Measurements from ENCODE around the gene IMMP1L. TPM values are rescaled to one million over a fixed set of nuclear protein-coding genes. Genes with fewer than 3 reads are reported as not detected.
A peak's percentile ranks its signal among the peaks of the same experiment; 100 is the strongest.

IMMP1L gene
- total and polyA plus RNA-seq, 2 donors (not counting 3 experiments of a cell fraction or from before 2014, with no cell fraction given) = 14.8 to 41.8 TPM

DNA sequence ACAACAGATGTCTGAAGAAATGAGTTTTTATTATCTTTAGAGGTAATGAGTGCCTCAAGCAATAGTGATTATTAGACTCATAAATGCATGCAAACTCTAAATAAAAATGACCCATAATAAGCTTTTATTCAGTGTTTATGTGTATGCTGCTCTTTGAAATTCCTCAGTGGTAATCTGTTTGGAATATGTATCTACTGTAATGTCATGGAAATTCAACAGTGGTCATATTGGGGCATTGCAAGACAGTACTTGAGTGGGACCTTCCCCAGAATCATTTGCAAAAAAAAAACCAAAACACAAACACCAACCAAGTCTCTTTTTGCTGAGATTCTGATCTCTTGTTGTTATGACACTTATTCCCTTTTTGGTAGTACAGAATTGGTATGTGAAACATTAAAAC is 104.8 kb downstream of the IMMP1L start:
- no TSS peak for BruUV-seq (replicated peaks)

DNA sequence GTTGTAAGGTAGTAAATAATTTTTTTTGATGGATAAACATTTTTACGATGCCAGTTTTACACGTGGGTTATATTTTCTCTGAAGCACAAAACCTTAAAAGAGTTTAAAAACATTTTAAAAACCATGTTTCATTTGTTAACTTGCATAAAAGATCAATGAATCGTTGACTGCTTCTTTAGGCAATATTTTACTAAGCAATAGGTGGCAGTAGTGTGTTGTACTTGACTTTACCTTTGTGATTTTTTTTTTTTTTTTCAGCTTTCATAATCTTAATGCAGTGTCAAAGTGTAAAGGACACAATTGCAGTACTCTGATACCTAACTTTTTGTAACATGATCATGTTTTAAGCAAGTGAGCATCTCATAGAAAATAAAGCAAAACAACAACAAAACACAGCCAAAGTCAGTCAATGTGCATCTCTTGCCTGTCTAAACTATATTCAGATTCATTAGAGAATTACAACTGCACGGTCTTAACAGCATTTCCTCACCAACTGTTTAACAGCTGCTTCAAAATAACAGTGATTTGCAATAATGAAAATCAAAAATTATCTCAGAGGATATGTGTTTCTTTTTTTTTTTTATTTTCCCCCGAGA is 112.1 kb downstream of the IMMP1L start:
- peak; percentile 64 for FAIRE-seq
- Histone ChIP-seq H3K9me1 (replicated peaks; ENCODE audit: control insufficient read depth, extremely low read depth, insufficient read depth, low read length) (no peaks in the 10 kb centered on the region), H3K4me3 (replicated peaks in 1 of 3; ENCODE audit: insufficient read depth in 1 of 3, low read depth in 1 of 3, low read length in 3 of 3) (no peak overlapping the region), H3K36me3 (ENCODE audit: control insufficient read depth in 2 of 2, extremely low read depth in 1 of 2, insufficient read depth in 2 of 2, low read length in 2 of 2) (no peaks in the 10 kb centered on the region), H3K9me3 (replicated peaks; ENCODE audit: control insufficient read depth, insufficient read depth, low read length) (no peaks in the 10 kb centered on the region), H3K27ac (ENCODE audit: insufficient read depth, low read depth, low read length) (no peak overlapping the region), H3K9ac (replicated peaks; ENCODE audit: extremely low read depth, insufficient read depth, low read length) (no peak overlapping the region), H2AFZ (ENCODE audit: low read depth, low read length) (no peak overlapping the region), H3K27me3 (ENCODE audit: control insufficient read depth in 2 of 2, insufficient read depth in 2 of 2, low read length in 2 of 2) (no peaks in the 10 kb centered on the region), H3K4me2 (ENCODE audit: insufficient read depth, low read length) (no peak overlapping the region), H3K79me2 (ENCODE audit: control insufficient read depth, insufficient read depth, low read length) (no peaks in the 10 kb centered on the region), H3K4me1 (ENCODE audit: control insufficient read depth, extremely low read depth, insufficient read depth, low read length) (no peaks in the 10 kb centered on the region), H4K20me1 (replicated peaks; ENCODE audit: control insufficient read depth, extremely low read depth, insufficient read depth, low read length) (no peaks in the 10 kb centered on the region)
- intact Hi-C loops (cut with micrococcal nuclease) (loop anchor here (1.0 to 10.0 kb wide), 5 partner anchors 397 to 780 kb away; no protein-coding TSS in a partner anchor), dilution Hi-C loops (cut with MboI; ENCODE audit: extremely low pct_ligation_motif_present, low sequenced_read_pairs) (no loop called here)
- TF ChIP-seq MYC (IDR thresholded peaks at IDR 0.05; ENCODE audit: low read depth, low read length) (no peak), FOS (IDR thresholded peaks at IDR 0.05; ENCODE audit: borderline replicate concordance, insufficient read depth, low read length) (no peak), JUN (IDR thresholded peaks at IDR 0.05; ENCODE audit: borderline replicate concordance, insufficient read depth, insufficient read length, low read depth) (no peak), POLR2AphosphoS5 (IDR thresholded peaks at IDR 0.05; ENCODE audit: insufficient read depth, low read depth, low read length) (no peak)
- TF ChIP-seq, protein P1, sequence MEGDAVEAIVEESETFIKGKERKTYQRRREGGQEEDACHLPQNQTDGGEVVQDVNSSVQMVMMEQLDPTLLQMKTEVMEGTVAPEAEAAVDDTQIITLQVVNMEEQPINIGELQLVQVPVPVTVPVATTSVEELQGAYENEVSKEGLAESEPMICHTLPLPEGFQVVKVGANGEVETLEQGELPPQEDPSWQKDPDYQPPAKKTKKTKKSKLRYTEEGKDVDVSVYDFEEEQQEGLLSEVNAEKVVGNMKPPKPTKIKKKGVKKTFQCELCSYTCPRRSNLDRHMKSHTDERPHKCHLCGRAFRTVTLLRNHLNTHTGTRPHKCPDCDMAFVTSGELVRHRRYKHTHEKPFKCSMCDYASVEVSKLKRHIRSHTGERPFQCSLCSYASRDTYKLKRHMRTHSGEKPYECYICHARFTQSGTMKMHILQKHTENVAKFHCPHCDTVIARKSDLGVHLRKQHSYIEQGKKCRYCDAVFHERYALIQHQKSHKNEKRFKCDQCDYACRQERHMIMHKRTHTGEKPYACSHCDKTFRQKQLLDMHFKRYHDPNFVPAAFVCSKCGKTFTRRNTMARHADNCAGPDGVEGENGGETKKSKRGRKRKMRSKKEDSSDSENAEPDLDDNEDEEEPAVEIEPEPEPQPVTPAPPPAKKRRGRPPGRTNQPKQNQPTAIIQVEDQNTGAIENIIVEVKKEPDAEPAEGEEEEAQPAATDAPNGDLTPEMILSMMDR (IDR thresholded peaks at IDR 0.05; ENCODE audit: extremely low read depth in 1 of 2, insufficient read depth in 1 of 2, low read depth in 1 of 2, low read length in 2 of 2) = peak; percentile 37 to 39
- DNase-seq (ENCODE audit: low read depth, low spot score) = peak; percentile 39
- no TSS peak for BruUV-seq (replicated peaks)
- CTCF ChIA-PET = interaction anchor here (0.6 to 5.9 kb wide), 16 partner anchors 9 to 777 kb away, joined by 3 to 75 read pairs (median 4); partner anchors contain the start of genes DCDC1 and DNAJC24
- POLR2A ChIA-PET = no interaction called here

More for the DNA sequence above, 104.8 kb downstream of the IMMP1L start:
- Histone ChIP-seq H3K9me1 (replicated peaks; ENCODE audit: control insufficient read depth, extremely low read depth, insufficient read depth, low read length) (no peaks in the 10 kb centered on the region), H3K27ac (ENCODE audit: insufficient read depth, low read depth, low read length) (no peak overlapping the region), H3K9ac (replicated peaks; ENCODE audit: extremely low read depth, insufficient read depth, low read length) (no peak overlapping the region), H3K9me3 (replicated peaks; ENCODE audit: control insufficient read depth, insufficient read depth, low read length) (no peaks in the 10 kb centered on the region), H3K4me3 (replicated peaks in 1 of 3; ENCODE audit: insufficient read depth in 1 of 3, low read depth in 1 of 3, low read length in 3 of 3) (no peak overlapping the region), H3K4me1 (ENCODE audit: control insufficient read depth, extremely low read depth, insufficient read depth, low read length) (no peaks in the 10 kb centered on the region), H2AFZ (ENCODE audit: low read depth, low read length) (no peak overlapping the region), H3K4me2 (ENCODE audit: insufficient read depth, low read length) (no peak overlapping the region), H3K79me2 (ENCODE audit: control insufficient read depth, insufficient read depth, low read length) (no peaks in the 10 kb centered on the region), H3K36me3 (ENCODE audit: control insufficient read depth in 2 of 2, extremely low read depth in 1 of 2, insufficient read depth in 2 of 2, low read length in 2 of 2) (no peaks in the 10 kb centered on the region), H4K20me1 (replicated peaks; ENCODE audit: control insufficient read depth, extremely low read depth, insufficient read depth, low read length) (no peaks in the 10 kb centered on the region), H3K27me3 (ENCODE audit: control insufficient read depth in 2 of 2, insufficient read depth in 2 of 2, low read length in 2 of 2) (no peaks in the 10 kb centered on the region)
- ChIA-PET CTCF (interaction anchor here (0.8 kb wide), 1 partner anchor 9 kb away, joined by 3 read pairs; no protein-coding TSS in a partner anchor), POLR2A (interaction anchor here (0.7 kb wide), 1 partner anchor 697 kb away, joined by 5 read pairs; no protein-coding TSS in a partner anchor)
- DNase-seq (ENCODE audit: low read depth, low spot score) (no peak), FAIRE-seq (no peak)
- dilution Hi-C loops (cut with MboI; ENCODE audit: extremely low pct_ligation_motif_present, low sequenced_read_pairs) = no loop called here
- intact Hi-C loops (cut with micrococcal nuclease) = no loop called here
- TF ChIP-seq POLR2A (IDR thresholded peaks at IDR 0.05; ENCODE audit: low read depth, low read length) (no peak), EZH2 (IDR thresholded peaks at IDR 0.05; ENCODE audit: borderline replicate concordance, low read depth, low read length, severe bottlenecking) (no peak)

Data from endothelial cell of umbilical vein (primary cell).